Activated CD8-positive, alpha-beta memory T cell treated with anti-CD3 and anti-CD28 coated beads, Interleukin-2, amount 50 U/mL, for 24 hours (primary cell): ENCODE results near the gene PRDM16.

Experiments used
- DNase-seq: peaks from one replicate; pipeline ENCODE4 v3.0.0-alpha.2; 2020; ENCODE audit errors: extremely low read depth

PRDM16 gene

DNA sequence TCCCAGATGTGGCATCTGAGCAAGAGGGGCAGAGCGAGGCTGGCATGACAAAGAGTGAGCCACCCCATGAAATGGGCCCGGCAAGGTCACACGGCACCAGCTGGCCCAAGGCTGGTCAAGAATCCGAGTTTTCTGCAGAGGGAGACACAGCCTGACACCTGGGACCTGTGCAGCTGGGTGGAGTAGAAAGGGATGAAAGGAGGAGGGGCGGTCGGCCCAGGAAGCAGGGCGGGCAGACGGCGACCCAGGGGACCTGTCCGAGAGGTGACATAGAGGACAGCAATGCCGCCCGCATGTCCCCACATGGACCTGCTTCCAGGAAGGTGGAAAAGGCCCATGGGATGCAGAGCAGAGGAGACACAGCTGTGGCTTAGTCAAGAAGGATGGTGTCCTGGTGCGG is 137.7 kb downstream of the PRDM16 start:
- no peak for DNase-seq

DNA sequence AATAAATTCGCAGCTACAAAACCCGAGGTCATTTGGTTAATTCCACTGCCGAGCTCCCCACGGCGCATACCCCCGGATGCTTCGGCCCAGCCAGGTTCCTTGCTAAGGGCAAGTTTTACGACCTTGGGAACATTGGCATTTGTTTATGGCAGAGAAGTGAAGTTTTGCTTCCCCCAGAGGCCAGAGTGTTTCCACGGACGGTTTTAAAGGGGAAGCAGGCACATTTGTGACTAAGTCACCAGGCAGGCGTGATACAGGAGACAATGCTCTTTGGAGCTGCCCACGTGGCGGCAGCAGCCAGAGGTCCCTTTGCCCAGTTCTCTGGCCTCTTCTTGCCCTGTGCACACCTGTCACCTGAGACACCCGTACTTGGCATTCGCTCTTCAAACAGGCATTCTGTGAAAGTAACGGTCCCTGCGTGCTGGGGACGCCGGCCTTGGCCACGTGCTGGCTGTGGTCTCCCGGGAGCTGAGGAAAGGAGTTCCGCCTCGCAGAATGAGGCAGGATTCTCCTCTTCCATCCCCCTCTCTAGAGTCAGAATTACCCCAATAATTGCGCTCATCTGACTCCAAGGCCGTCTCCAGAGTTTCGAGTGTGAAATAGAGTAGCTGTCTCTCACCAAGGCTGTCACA is 138.3 kb downstream of the PRDM16 start:
- DNase-seq, result no peak

DNA sequence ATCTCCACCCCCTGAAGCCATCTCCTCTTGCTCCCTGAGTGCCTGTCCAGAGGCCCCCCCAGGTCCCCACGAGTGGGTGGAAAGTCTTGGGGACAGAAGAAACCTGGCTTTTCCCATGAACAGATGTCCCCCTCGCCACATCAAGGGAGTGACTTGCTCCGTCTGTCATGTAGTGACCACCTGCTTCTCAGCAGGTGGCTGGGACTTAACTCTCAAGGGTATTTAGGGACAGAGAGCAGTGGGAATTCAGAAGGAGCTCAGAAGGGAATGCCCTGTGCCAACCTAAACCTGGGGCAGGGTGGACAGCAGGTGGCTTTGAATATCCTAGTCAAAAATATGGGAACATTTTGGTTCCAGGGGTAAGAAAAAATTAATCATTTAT is 139.8 kb downstream of the PRDM16 start:
- no peak for DNase-seq

DNA sequence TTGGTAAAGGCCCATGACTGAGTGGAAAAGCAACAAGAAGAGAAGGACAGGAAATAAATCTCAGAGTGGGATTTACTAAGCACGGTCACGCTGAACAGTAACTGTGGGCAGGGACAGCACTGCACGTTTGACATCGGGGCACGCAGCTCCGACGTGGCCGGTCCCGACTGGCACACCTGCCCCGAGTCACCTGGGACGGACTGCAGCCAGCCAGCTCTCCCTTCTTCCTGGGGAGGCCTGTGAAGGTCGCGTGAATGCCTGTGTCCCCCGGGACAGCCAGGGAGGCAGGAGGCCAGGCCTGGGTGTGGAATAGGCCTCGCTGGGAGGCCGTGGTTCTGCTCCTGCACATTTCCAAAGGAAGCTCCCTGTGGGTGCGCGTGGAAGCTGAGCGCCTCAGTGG is 140.2 kb downstream of the PRDM16 start:
- no peak for DNase-seq

DNA sequence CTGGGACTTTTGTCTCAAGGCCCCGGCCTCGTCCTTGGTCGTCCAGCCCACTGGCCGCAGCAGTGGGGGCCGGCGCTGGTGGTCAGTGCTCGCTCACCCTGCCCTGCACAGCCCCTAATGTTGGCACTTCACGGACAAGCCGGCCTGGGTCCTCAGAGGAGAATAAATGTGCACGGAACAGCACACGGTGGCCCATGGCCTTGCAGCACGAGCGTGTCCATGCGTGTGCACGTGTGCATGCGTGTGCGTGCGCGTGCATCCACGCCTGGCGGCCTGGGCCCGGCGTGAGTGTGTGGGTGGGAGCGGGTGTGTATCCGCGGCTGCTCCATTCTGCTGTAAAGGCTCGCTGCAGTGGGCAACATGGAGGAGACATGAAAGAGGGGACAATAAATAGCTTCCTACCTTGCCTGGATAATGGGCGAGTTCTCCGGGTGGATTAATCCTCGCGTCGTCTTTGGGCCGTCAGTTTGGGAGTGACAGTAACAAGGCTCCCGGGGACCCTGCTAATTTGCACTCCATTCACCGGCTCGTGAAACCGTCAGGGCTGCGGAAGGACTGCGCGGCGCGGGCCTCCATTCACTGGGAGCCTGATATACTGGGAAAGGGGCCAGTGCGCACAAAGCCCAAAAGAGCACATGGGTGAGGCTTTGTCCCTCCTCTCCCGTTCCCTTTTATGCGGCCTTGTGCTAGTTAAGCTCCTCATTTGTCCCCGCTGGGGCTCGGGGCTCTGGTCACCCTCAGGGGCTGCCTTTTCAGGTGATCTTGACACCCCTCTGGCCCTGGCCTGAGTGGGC is 142.8 kb downstream of the PRDM16 start:
- DNase-seq, result no peak

DNA sequence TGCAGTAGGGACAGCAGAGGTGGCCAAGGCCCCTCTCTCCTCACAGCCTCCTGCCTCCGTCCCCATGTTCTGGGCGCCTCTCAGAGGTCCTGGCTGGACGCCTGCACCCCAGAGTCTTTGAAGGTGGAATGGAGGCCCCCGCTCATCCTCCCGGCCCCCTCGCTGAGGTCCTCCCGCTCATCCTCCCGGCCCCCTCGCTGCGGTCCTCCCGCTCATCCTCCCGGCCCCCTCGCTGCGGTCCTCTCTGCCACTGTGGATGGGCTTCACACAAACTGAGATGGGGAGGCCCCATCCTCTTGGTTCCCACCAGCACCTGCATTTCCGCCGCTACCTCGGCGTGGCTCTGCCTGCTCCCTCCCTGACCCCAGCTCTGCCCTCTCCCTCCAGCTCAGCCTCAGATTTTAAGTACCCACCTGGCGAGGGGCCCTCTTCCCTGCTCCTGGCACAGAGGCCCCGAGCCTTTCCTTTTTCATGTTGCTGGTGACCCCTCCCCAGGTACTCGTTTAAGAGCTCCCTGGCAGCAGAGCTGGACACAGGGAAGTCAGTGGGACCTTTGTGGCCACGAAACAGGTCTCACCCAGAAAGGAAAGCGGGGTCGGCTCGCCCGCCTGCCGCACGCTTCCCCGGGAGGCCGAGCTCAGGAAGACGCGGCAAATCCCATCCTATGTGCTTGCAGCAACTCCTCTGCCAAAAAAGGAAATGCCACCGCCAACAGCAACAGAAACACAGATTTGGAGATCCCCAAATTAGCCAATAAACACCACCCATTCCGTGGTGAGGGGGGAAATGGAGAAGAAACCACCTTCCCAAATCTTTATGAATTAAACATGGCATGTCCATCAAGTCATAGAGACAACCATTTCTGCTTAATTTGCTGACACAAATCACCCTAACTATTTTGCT is 143.7 kb downstream of the PRDM16 start:
- DNase-seq, result no peak

DNA sequence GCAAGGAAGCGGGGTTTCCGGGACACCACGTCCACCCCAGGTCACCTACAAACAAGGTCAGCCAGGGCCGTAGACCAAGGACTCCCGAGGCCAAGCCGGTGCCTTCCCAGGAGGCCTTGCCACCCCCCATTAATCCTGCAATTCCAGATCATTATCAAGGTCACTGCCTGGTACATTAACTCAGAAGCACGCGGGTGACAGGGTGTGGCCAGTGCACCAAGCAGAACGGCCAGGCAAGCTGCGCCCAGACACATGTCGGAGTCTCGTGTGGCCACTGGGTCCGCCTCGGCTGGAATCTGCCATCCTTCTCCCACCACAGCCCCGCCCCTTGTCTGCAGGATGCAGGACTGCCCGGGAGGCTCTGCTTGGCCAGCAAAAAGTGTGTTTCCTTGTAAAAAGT is 144.7 kb downstream of the PRDM16 start:
- DNase-seq, result no peak

DNA sequence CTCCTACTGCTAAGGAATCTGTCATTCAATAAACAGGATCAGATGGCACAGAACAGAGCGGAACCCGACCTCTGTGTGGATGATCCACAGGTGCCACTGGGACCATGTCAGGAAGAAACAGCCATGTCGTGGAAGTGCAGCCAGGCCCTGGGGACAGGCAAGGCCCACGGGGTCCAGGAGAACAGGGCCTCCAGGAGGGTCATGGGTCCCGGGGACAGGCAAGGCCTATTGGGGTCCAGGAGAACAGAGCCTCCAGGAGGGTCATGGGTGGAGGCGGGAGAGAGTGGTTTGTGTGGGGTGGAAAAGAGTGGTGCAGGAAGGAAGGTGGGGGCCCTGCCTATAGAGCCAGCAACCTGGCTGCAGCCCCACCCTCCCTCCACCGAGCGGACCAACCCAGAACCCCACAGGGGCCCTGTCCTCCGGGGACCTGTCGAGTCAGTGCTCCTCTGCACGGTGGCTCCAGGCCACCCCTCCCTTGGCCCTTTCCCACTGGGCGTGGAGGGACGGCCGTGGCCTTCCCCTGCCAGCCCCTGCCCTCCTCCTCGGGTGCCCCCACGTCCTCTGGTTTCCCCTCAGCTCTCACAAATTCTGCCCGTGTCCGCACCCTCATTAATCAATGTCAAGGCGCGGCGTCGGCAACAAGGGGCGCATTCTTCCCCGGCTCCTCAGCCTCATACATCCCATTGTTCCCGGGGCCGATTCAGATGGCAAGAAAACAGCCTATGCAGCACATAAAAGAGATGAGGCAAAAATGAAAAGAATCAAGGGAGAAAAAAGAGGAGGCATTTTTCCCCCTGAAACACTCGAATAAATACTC is 146.4 kb downstream of the PRDM16 start:
- DNase-seq, result no peak

DNA sequence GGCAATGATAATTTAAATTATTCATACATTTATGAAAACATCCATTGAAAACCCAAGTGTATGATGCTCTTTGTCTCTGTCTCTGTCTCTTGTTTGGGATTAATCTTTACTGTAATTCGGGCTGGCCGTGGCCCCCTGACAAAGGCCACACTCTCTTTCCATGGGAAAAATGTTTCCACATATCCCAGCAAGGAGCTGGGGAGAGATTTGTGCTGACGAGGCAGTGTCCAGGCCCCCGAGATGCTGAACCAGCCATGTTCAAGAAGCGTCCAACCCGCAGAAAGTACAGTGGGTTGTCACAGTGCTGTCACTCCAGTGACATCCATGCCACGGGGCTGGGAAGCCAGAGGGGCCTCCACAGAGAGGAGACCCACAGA is 147.0 kb downstream of the PRDM16 start:
- no peak for DNase-seq

DNA sequence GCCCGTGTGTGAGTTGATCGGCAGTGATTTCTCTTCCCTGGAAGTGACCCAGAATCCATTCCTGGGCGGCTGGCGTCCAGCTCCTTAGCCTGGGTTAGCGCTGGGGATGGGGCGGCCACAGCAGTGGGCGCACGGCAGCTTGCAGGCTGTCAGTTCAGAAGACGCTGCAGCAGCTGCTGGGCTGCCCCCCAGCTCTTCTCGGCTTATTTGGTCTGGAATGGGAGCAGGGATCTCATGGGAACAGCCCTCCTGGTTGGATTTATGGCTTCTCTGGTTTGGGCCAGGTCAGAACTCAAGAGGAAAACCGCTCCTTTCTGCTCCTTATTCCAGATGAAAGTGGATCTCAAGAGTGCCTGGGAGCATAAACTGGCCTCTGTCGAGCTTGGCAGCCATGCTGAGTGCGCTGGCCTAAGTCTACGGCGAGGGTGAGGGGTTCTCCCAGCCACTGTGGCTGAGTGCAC is 148.2 kb downstream of the PRDM16 start:
- DNase-seq, result no peak

DNA sequence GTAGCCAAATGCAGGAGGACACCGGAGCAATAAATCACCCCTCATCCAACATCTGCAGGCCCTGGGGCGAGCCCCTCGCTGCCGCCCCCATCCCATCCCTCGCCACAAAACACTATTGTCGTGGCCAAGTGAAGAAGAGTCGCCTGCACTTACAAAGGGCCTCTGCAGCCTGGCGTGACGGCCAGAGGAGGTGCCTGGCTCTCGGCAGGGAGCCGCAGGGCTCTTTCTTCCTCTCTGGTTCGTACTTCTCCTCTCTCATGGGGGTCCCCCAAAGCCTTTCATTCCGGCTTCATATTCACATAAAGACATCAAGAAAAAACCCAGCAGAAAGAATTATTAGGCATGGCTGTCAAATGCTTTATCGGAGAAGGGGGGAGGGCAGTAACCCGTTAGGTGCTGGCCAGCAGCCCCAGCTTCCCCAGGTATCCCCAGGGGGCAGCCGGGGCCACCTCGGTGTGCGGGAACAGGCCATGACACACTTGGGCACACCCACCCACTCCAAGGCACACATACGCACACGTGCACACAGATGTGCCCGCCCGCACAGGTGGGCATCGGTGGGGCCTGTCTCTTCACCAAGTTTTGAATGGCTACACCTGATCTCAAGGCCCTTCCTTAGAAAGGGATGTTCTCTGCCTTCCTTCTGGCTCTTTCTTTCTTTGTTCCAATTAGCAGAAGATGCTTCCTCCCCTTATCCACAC is 149.1 kb downstream of the PRDM16 start:
- no peak for DNase-seq

DNA sequence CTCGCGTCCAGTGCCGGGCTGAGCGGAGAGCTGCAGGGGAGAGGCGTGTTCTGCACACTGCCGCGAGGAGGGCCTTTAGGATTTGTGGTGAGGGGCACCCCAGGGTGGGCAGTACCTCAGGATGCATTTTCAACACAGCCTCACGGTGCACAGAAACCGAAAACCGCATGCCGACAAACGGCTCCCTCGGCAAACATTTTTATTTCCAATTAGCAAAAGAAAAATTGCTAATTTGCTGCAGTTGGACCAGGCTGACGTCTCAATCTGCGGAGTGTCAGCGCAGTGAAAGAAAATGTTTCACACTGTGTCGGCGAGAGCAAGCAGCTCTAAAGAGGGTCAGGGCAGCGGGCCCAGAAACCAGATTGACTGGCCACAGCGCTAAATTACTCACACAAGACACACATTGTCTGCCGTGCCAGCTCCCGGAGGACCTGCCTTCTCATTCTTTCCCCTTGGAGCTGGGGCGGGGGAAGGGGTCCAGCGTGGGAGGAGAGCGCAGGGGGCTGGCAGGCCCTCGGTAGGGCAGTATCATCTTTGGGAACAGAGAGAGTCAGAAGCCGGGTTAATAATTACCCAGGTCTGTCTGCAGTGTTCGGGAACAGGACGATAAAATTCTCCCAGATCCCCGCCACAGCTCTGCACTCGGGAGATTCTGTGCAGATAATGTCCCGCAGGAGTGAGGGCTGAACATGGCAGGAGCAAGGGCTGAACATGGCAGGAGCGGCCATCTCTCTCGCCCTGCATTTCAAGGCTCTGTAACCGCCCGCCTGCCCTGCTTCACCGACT is 150.2 kb downstream of the PRDM16 start:
- DNase-seq, result no peak

DNA sequence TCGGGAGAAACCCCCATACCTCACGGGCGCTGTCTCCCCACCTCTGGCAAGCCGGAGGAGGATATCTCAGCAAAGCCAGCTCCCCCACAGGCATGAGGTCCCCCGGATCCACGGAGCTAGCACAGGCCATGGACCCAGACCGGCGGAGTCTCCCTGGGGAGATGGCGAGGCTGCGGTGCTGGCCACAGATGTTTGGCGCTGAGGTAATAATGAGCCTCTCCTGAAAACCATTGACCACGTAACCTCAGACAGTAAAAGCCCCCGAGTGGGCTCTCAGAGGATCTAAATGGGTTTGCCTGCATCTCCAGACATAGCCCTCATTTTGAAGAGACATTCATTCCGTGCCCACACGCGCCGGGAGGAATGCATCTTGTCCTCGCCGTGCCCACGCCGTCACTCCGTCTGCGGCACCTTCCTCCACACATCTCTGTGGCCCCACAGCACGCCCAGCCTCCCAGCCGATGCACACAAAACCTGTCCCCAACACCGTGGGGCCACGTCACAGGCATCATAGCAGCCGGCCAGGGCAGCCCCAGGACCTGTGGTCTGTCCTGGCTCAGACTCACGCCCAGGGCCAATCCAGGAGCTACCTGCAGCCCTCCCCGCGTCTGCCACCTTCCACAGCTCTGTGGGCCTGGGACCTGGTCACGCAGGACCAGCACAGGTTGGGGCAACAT is 150.9 kb downstream of the PRDM16 start:
- DNase-seq, result no peak

DNA sequence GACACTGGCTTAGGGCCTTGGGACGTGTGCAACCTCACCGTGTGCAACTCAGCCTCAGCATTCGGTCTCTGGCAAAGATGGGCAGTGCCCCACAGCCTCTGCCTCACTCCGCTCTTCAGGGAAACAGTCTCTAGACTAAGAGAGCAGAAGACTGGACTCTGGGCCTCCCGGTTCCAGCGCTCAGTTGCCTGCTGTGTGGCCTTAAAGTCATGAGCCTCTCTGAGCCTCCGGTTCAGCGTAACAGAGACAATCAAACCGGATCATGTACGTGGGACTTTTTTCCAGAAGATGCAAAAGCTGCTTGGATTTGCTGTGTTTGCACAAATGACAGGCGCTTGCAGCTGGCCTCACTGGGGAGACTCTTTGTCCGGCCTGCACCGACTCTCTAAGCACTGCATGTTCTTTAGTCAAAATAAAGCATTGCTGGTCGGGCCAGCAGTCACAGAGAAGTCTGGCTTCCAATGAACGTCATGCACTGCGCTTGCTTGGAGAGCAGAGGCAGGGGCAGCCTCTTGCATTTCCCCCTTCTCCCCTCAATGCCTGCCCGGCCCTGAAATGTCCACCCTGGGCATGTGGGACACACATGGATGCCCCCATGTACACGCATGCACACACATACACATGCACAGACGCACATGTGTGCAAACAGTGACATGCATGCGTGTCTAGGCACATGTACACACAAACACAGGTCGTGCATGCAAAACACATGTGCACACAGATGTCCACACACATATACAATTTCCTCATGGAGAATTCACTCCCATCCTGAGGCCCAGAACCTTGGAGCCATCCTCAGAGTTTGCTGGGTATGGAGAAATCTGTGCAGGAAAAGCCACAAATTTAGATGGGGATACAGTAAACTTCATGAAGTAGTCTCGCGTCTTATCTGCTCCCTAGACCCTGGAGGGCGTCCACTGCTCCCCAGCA is 152.4 kb downstream of the PRDM16 start:
- no peak for DNase-seq

DNA sequence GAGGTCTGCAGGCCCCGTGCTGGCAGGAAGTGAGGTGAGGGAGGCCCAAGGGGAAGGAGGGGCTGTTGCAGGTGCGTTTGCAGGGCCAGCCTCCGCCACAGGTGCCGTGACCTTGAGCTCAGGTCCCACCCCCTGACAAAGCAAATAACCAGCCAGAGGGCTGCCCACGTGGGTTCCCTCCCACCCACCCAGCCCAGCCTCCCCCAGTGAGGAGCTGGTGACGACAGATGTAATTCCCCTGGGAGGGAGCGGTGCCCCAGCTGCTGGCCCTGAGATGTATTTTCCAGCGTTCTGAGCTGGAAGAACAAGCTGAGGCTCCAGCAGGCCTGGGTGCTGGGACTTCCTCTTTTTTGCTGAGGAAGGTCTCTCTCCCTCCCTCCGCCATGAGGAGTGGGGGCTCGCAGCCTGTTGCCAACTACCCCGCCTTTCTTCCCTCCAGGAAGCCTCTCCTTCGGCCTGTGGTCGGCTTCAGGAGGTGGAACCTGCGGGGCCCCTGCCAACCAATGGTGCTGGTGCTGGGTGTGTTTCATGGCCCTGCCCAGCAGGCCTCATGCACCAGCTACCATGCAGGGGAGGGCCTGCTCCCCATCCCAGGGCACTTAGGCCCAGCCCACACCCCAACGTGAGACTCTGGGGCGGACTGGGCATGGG is 153.2 kb downstream of the PRDM16 start:
- no peak for DNase-seq

DNA sequence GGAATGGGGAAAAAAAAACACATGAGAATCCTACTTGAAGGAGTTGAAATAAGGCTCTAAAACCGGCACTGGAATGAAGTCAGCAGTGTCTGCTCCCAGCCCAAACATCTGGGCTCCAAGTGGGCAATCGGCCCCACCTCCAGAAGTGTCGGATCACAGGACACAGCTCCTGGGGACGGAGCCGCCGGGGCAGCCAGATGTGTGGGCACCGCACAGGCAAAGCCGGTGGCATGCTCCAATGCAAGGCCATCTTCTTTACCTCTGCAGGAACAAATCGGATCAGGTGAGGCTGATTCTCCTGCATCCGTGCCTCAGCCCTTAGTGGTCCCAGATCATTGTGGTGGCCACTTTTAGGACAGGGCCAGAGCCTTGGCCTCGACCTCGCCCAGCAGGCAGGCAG is 156.7 kb downstream of the PRDM16 start:
- DNase-seq, result no peak

DNA sequence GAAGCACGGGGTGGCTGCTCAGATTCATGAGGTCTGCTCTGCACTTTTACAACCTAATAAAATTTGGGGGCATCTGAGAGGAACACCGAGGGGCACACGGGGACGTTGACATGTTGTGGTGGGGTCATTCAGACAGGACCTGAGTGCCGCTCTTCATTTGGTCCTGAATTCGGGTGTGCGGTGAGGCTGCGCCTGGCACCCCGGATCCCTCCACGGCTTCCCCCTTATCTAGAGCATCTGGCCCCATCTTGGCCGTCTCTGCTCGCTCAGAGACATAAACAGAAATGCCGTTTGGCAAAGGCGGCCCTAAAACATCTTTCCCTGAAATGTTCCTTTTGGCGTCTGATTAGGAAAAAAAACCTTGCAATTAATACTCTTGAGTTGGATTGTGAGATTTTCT is 157.2 kb downstream of the PRDM16 start:
- no peak for DNase-seq

DNA sequence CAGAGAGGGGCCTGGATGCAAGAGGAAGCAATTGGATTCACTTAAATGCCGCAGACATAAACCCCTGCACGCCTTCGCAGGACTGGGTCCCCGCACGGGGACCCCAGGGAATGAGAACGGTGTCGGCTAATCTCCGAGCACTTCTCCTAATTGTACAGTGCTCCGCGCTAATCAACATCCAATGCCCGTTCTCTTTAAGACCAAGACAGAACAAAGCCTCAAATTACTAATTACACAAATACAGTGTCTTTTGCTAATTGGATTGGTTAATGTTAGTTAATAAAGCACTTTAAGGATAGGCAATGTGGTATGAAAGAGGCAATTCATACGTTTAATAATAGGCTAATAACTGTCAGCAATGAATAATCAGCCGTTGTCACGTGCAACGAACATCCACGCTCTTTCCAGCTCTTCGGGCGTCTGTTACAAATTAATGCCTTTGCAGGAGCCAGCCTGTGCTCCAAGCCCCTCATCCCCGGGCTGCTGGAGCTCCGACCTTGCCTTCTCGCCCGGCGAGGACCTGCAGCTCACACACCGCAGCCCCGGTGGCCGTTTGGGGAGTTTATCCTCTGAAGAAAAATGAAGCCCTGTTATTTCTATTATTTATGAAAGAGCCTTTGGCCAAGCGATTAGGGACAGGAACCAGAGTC is 157.8 kb downstream of the PRDM16 start:
- no peak for DNase-seq
